ENCODE data around the gene VPS39. TPM values are rescaled to one million over a fixed set of nuclear protein-coding genes. Genes with fewer than 3 reads are reported as not detected.

VPS39 gene
- total and polyA plus RNA-seq, 2 of the 8 experiments (the other 6 are each of a cell fraction or from before 2014, with no cell fraction given) = 34.4 to 36.6 TPM

- Histone ChIP-seq H3K18ac (ENCODE audit: extremely low read depth, low read length) (no peak overlapping the region), H4K5ac (ENCODE audit: insufficient read length, low read depth, low read length) (no peak overlapping the region), H3K9ac (replicated peaks in 1 of 4; ENCODE audit: extremely low read depth in 1 of 4, low read depth in 3 of 4, low read length in 3 of 4) (no peak overlapping the region), H3K4ac (replicated peaks; ENCODE audit: insufficient read length, low read depth, low read length) (no peak overlapping the region), H3K9me3 (ENCODE audit: insufficient read depth in 2 of 2, low read depth in 1 of 2, low read length in 1 of 2) (no peaks in the 10 kb centered on the region), H3K36me3 (ENCODE audit: control insufficient read depth in 2 of 4, insufficient read depth in 4 of 4, low read length in 3 of 4) (no peaks in the 10 kb centered on the region), H2AFZ (ENCODE audit: low read length) (no peak overlapping the region), H3K4me1 (replicated peaks in 1 of 4; ENCODE audit: control insufficient read depth in 3 of 4, insufficient read depth in 4 of 4, low read length in 3 of 4) (peaks cover 0 to 6% (median under 1%) of the 10 kb centered on the region in 4 experiments; a peak in 3 of 7 replicates), H2BK5ac (ENCODE audit: low read depth, low read length) (no peak overlapping the region), H3K27ac (ENCODE audit: low read depth, low read length) (no peak overlapping the region), H3K27me3 (replicated peaks in 1 of 4; ENCODE audit: control insufficient read depth in 3 of 4, extremely low read depth in 1 of 4, insufficient read depth in 3 of 4, low read length in 3 of 4) (no peaks in the 10 kb centered on the region), H4K20me1 (replicated peaks in 1 of 2; ENCODE audit: control insufficient read depth in 1 of 2, insufficient read depth in 2 of 2, low read length in 2 of 2) (no peaks in the 10 kb centered on the region), H3K23ac (ENCODE audit: insufficient read length) (no peak overlapping the region), H4K91ac (replicated peaks; ENCODE audit: insufficient read length, low read length) (no peak overlapping the region), H2BK120ac (replicated peaks; ENCODE audit: low read depth, low read length) (no peak overlapping the region), H2AK5ac (ENCODE audit: low read depth, low read length) (no peak overlapping the region), H3K4me2 (ENCODE audit: insufficient read depth in 1 of 2, low read depth in 2 of 2, low read length in 2 of 2) (no peak overlapping the region), H3K4me3 (ENCODE audit: extremely low read depth in 1 of 4, insufficient read depth in 2 of 4, low read depth in 3 of 4, low read length in 4 of 4) (no peak overlapping the region), H3K56ac (replicated peaks; ENCODE audit: insufficient read length, low read depth, low read length) (no peak overlapping the region), H3K79me1 (ENCODE audit: low read depth, low read length) (no peaks in the 10 kb centered on the region), H4K8ac (ENCODE audit: extremely low read depth, insufficient read depth, low read length) (no peak overlapping the region; the same call in 1 of the 2 replicates), H2BK20ac (ENCODE audit: low read length) (no peak overlapping the region), H3K14ac (ENCODE audit: insufficient read length) (no peak overlapping the region), H3K79me2 (ENCODE audit: control insufficient read depth in 1 of 2, insufficient read depth in 2 of 2, low read length in 2 of 2) (no peaks in the 10 kb centered on the region), H2BK15ac (ENCODE audit: low read length) (no peak overlapping the region), H3K23me2 (ENCODE audit: low read depth, low read length) (no peaks in the 10 kb centered on the region), H2BK12ac (ENCODE audit: low read depth, low read length) (no peak overlapping the region)
- TF ChIP-seq RFX5 (IDR thresholded peaks at IDR 0.05; ENCODE audit: borderline replicate concordance, low read depth, low read length) = no peak
- TF ChIP-seq ATF3 (IDR thresholded peaks at IDR 0.05; ENCODE audit: insufficient read depth, low read depth, low read length) = no peak
- no peak for TF ChIP-seq KDM4A (IDR thresholded peaks at IDR 0.05; ENCODE audit: low read depth, low read length, severe bottlenecking)
- no peak for TF ChIP-seq CTBP2 (IDR thresholded peaks at IDR 0.05; ENCODE audit: borderline replicate concordance, insufficient read depth, insufficient read length, low read length)
- no peak for TF ChIP-seq RNF2 (IDR thresholded peaks at IDR 0.05; ENCODE audit: borderline replicate concordance, low read depth, low read length, missing control alignments, poor library complexity, severe bottlenecking)
- no peak for TF ChIP-seq RXRA (IDR thresholded peaks at IDR 0.05; ENCODE audit: insufficient read depth, low read depth, low read length)
- no peak for TF ChIP-seq CEBPB (IDR thresholded peaks at IDR 0.05; ENCODE audit: low read depth, low read length)
- no peak for TF ChIP-seq CBX8 (IDR thresholded peaks at IDR 0.05; ENCODE audit: borderline replicate concordance, low read depth, low read length)
- TF ChIP-seq EZH2 (IDR thresholded peaks at IDR 0.05; ENCODE audit: low read depth, low read length, severe bottlenecking) = no peak
- no peak for TF ChIP-seq CREB1 (IDR thresholded peaks at IDR 0.05)
- no peak for TF ChIP-seq CBX5 (IDR thresholded peaks at IDR 0.05; ENCODE audit: low read depth, low read length)
- no peak for TF ChIP-seq GABPA (IDR thresholded peaks at IDR 0.05; ENCODE audit: borderline replicate concordance, insufficient read depth, low read length)
- no peak for TF ChIP-seq ZNF274 (IDR thresholded peaks at IDR 0.05; ENCODE audit: borderline replicate concordance, extremely low read depth, low read length)
- DNase-seq (ENCODE audit: low read depth in 1 of 2, low spot score in 2 of 2) (no peak), FAIRE-seq (no peak)
- CTCF ChIA-PET (ENCODE audit: partially characterized antibody) = interaction anchor here (0.5 to 5.1 kb wide), 6 partner anchors 11 to 266 kb away, joined by 3 to 43 read pairs (median 21); no protein-coding TSS in a partner anchor
- POLR2A ChIA-PET (ENCODE audit: partially characterized antibody) = no interaction called here
- WGBS, 2 experiments (ENCODE audit: extremely low coverage in 1 of 2, insufficient coverage in 1 of 2, insufficient read length in 1 of 2, insufficient replicate concordance in 2 of 2, low coverage in 1 of 2, low lambda C conversion rate in 2 of 2, missing lambda C conversion rate in 1 of 2) = 45% methylated on average over 2 of the region's 2 CpGs; no CpG with 5 or more reads in 1 of the 2 experiments
Measured at GRCh38 chr15:42121682-42122081, 86.4 kb downstream of the VPS39 start.
